ENCODE measurements around the gene TMEM59L.

DNA sequence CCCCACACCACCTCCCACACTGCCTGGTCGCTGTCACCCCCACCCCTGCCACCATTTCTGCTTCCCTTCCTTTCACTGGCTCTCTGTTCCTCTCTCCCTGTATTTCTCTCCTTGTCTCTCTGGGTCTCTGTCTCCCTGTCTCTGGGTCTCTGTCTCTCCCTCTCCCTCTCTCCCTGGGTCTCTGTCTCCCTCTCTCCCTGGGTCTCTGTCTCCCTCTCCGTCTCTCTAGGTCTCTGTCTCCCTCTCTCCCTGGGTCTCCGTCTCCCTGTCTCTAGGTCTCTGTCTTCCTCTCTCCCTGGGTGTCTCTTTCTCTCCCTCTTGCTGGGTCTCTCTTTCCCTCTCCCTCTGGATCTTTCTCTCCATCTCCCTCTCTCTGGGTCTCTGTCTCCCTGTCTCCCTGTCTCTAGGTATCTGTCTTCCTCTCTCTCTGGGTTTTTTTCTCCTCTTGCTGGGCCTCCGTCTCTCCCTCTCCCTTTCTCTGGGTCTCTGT is 45.7 kb downstream of the TMEM59L start:
- TF ChIP-seq, protein P1, sequence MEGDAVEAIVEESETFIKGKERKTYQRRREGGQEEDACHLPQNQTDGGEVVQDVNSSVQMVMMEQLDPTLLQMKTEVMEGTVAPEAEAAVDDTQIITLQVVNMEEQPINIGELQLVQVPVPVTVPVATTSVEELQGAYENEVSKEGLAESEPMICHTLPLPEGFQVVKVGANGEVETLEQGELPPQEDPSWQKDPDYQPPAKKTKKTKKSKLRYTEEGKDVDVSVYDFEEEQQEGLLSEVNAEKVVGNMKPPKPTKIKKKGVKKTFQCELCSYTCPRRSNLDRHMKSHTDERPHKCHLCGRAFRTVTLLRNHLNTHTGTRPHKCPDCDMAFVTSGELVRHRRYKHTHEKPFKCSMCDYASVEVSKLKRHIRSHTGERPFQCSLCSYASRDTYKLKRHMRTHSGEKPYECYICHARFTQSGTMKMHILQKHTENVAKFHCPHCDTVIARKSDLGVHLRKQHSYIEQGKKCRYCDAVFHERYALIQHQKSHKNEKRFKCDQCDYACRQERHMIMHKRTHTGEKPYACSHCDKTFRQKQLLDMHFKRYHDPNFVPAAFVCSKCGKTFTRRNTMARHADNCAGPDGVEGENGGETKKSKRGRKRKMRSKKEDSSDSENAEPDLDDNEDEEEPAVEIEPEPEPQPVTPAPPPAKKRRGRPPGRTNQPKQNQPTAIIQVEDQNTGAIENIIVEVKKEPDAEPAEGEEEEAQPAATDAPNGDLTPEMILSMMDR (tag by site-specific recombination; IDR thresholded peaks at IDR 0.05), result no peak
- TF ChIP-seq, protein P2, sequence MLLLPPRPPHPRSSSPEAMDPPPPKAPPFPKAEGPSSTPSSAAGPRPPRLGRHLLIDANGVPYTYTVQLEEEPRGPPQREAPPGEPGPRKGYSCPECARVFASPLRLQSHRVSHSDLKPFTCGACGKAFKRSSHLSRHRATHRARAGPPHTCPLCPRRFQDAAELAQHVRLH (tag by site-specific recombination; IDR thresholded peaks at IDR 0.05), result no peak
- TF ChIP-seq KLF16 (tag by site-specific recombination; IDR thresholded peaks at IDR 0.05) (no peak), ZNF274 (IDR thresholded peaks at IDR 0.05; ENCODE audit: low read length) (no peak), ZNF274 (tag by site-specific recombination; IDR thresholded peaks at IDR 0.05; ENCODE audit: borderline replicate concordance) (no peak), ZNF175 (tag by site-specific recombination; IDR thresholded peaks at IDR 0.05) (no peak), ZNF138 (tag by site-specific recombination; IDR thresholded peaks at IDR 0.05; ENCODE audit: borderline replicate concordance) (no peak), ZNF501 (tag by site-specific recombination; IDR thresholded peaks at IDR 0.05) (no peak), ZSCAN23 (tag by site-specific recombination; IDR thresholded peaks at IDR 0.05) (no peak), ZNF341 (tag by site-specific recombination; IDR thresholded peaks at IDR 0.05; ENCODE audit: low read depth) (no peak)
- TF ChIP-seq, protein P3, sequence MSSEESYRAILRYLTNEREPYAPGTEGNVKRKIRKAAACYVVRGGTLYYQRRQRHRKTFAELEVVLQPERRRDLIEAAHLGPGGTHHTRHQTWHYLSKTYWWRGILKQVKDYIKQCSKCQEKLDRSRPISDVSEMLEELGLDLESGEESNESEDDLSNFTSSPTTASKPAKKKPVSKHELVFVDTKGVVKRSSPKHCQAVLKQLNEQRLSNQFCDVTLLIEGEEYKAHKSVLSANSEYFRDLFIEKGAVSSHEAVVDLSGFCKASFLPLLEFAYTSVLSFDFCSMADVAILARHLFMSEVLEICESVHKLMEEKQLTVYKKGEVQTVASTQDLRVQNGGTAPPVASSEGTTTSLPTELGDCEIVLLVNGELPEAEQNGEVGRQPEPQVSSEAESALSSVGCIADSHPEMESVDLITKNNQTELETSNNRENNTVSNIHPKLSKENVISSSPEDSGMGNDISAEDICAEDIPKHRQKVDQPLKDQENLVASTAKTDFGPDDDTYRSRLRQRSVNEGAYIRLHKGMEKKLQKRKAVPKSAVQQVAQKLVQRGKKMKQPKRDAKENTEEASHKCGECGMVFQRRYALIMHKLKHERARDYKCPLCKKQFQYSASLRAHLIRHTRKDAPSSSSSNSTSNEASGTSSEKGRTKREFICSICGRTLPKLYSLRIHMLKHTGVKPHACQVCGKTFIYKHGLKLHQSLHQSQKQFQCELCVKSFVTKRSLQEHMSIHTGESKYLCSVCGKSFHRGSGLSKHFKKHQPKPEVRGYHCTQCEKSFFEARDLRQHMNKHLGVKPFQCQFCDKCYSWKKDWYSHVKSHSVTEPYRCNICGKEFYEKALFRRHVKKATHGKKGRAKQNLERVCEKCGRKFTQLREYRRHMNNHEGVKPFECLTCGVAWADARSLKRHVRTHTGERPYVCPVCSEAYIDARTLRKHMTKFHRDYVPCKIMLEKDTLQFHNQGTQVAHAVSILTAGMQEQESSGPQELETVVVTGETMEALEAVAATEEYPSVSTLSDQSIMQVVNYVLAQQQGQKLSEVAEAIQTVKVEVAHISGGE (tag by site-specific recombination; conservative IDR thresholded peaks at IDR 0.05; ENCODE audit: low read depth), result no peak
- TF ChIP-seq, protein P4, sequence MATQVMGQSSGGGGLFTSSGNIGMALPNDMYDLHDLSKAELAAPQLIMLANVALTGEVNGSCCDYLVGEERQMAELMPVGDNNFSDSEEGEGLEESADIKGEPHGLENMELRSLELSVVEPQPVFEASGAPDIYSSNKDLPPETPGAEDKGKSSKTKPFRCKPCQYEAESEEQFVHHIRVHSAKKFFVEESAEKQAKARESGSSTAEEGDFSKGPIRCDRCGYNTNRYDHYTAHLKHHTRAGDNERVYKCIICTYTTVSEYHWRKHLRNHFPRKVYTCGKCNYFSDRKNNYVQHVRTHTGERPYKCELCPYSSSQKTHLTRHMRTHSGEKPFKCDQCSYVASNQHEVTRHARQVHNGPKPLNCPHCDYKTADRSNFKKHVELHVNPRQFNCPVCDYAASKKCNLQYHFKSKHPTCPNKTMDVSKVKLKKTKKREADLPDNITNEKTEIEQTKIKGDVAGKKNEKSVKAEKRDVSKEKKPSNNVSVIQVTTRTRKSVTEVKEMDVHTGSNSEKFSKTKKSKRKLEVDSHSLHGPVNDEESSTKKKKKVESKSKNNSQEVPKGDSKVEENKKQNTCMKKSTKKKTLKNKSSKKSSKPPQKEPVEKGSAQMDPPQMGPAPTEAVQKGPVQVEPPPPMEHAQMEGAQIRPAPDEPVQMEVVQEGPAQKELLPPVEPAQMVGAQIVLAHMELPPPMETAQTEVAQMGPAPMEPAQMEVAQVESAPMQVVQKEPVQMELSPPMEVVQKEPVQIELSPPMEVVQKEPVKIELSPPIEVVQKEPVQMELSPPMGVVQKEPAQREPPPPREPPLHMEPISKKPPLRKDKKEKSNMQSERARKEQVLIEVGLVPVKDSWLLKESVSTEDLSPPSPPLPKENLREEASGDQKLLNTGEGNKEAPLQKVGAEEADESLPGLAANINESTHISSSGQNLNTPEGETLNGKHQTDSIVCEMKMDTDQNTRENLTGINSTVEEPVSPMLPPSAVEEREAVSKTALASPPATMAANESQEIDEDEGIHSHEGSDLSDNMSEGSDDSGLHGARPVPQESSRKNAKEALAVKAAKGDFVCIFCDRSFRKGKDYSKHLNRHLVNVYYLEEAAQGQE (tag by site-specific recombination; IDR thresholded peaks at IDR 0.05), result no peak
- TF ChIP-seq, protein P5, sequence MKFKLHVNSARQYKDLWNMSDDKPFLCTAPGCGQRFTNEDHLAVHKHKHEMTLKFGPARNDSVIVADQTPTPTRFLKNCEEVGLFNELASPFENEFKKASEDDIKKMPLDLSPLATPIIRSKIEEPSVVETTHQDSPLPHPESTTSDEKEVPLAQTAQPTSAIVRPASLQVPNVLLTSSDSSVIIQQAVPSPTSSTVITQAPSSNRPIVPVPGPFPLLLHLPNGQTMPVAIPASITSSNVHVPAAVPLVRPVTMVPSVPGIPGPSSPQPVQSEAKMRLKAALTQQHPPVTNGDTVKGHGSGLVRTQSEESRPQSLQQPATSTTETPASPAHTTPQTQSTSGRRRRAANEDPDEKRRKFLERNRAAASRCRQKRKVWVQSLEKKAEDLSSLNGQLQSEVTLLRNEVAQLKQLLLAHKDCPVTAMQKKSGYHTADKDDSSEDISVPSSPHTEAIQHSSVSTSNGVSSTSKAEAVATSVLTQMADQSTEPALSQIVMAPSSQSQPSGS (tag by site-specific recombination; IDR thresholded peaks at IDR 0.05; ENCODE audit: low read depth), result no peak
- TF ChIP-seq, protein P6, sequence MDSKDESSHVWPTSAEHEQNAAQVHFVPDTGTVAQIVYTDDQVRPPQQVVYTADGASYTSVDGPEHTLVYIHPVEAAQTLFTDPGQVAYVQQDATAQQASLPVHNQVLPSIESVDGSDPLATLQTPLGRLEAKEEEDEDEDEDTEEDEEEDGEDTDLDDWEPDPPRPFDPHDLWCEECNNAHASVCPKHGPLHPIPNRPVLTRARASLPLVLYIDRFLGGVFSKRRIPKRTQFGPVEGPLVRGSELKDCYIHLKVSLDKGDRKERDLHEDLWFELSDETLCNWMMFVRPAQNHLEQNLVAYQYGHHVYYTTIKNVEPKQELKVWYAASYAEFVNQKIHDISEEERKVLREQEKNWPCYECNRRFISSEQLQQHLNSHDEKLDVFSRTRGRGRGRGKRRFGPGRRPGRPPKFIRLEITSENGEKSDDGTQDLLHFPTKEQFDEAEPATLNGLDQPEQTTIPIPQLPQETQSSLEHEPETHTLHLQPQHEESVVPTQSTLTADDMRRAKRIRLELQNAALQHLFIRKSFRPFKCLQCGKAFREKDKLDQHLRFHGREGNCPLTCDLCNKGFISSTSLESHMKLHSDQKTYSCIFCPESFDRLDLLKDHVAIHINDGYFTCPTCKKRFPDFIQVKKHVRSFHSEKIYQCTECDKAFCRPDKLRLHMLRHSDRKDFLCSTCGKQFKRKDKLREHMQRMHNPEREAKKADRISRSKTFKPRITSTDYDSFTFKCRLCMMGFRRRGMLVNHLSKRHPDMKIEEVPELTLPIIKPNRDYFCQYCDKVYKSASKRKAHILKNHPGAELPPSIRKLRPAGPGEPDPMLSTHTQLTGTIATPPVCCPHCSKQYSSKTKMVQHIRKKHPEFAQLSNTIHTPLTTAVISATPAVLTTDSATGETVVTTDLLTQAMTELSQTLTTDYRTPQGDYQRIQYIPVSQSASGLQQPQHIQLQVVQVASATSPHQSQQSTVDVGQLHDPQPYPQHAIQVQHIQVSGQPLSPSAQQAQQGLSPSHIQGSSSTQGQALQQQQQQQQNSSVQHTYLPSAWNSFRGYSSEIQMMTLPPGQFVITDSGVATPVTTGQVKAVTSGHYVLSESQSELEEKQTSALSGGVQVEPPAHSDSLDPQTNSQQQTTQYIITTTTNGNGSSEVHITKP (tag by site-specific recombination; IDR thresholded peaks at IDR 0.05), result no peak
